ENCODE measurements around the gene CADM2.
"Not testable (repeated sequence)": the region's sequence is repeated elsewhere in the genome, so short reads cannot be mapped to it uniquely, and the experiment has no call there.

Gene CADM2

GRCh38 chr3:85939074-85939482, 980.3 kb downstream of the CADM2 start:
- H3K4me1 Mint-ChIP-seq (ENCODE audit: low read depth) = no peaks in the 10 kb centered on the region
- no peak overlapping the region for H3K27ac Mint-ChIP-seq
- H3K4me3 Mint-ChIP-seq = no peak overlapping the region
- H3K9me3 Mint-ChIP-seq = peaks cover 14% of the 10 kb centered on the region
- H3K27me3 Mint-ChIP-seq (ENCODE audit: low read depth) = no peaks in the 10 kb centered on the region
- no peak for DNase-seq (ENCODE audit: low spot score)
- H3K36me3 Mint-ChIP-seq (ENCODE audit: low read depth) = no peaks in the 10 kb centered on the region

GRCh38 chr3:85950435-85950834, 991.6 kb downstream of the CADM2 start:
- H3K36me3 Mint-ChIP-seq (ENCODE audit: low read depth) = no peaks in the 10 kb centered on the region
- H3K27me3 Mint-ChIP-seq (ENCODE audit: low read depth) = no peaks in the 10 kb centered on the region
- H3K4me1 Mint-ChIP-seq (ENCODE audit: low read depth) = no peaks in the 10 kb centered on the region
- H3K27ac Mint-ChIP-seq = no peak overlapping the region
- no peak overlapping the region for H3K4me3 Mint-ChIP-seq
- no peak for DNase-seq (ENCODE audit: low spot score)
- H3K9me3 Mint-ChIP-seq = peaks cover 15% of the 10 kb centered on the region

- peaks cover 25% of the 10 kb centered on the region for H3K9me3 Mint-ChIP-seq
- no peaks in the 10 kb centered on the region for H3K27me3 Mint-ChIP-seq (ENCODE audit: low read depth)
- no peak overlapping the region for H3K4me3 Mint-ChIP-seq
- no peaks in the 10 kb centered on the region for H3K36me3 Mint-ChIP-seq (ENCODE audit: low read depth)
- no peaks in the 10 kb centered on the region for H3K4me1 Mint-ChIP-seq (ENCODE audit: low read depth)
- no peak overlapping the region for H3K27ac Mint-ChIP-seq
- no peak for DNase-seq (ENCODE audit: low spot score)
Measured at GRCh38 chr3:85960793-85961192, 1002.0 kb downstream of the CADM2 start.

- no peak for DNase-seq (ENCODE audit: low spot score)
- no peaks in the 10 kb centered on the region for H3K9me3 Mint-ChIP-seq
- no peaks in the 10 kb centered on the region for H3K36me3 Mint-ChIP-seq (ENCODE audit: low read depth)
- no peak overlapping the region for H3K4me3 Mint-ChIP-seq
- H3K4me1 Mint-ChIP-seq (ENCODE audit: low read depth) = no peaks in the 10 kb centered on the region
- no peak overlapping the region for H3K27ac Mint-ChIP-seq
- H3K27me3 Mint-ChIP-seq (ENCODE audit: low read depth) = no peaks in the 10 kb centered on the region
Measured at GRCh38 chr3:85977615-85978338, 1019.0 kb downstream of the CADM2 start.

GRCh38 chr3:85979034-85979433, 1020.2 kb downstream of the CADM2 start:
- Mint-ChIP-seq H3K36me3 (ENCODE audit: low read depth) (no peaks in the 10 kb centered on the region), H3K4me3 (no peak overlapping the region), H3K27ac (no peak overlapping the region), H3K27me3 (ENCODE audit: low read depth) (no peaks in the 10 kb centered on the region), H3K9me3 (no peaks in the 10 kb centered on the region), H3K4me1 (ENCODE audit: low read depth) (no peaks in the 10 kb centered on the region)
- no peak for DNase-seq (ENCODE audit: low spot score)

- not testable (repeated sequence) for H3K36me3 Mint-ChIP-seq (ENCODE audit: low read depth); H3K27ac Mint-ChIP-seq; DNase-seq (ENCODE audit: low spot score); H3K4me3 Mint-ChIP-seq; H3K4me1 Mint-ChIP-seq (ENCODE audit: low read depth); H3K9me3 Mint-ChIP-seq; H3K27me3 Mint-ChIP-seq (ENCODE audit: low read depth)
Measured at GRCh38 chr3:85989581-85989980, 1030.8 kb downstream of the CADM2 start.

GRCh38 chr3:86029590-86029989, 1070.8 kb downstream of the CADM2 start:
- peaks cover 4% of the 10 kb centered on the region for H3K9me3 Mint-ChIP-seq

GRCh38 chr3:86037916-86038315, 1079.1 kb downstream of the CADM2 start:
- Mint-ChIP-seq H3K4me1 (ENCODE audit: low read depth) (no peaks in the 10 kb centered on the region), H3K9me3 (peaks cover 18% of the 10 kb centered on the region), H3K4me3 (no peak overlapping the region), H3K27ac (no peak overlapping the region), H3K27me3 (ENCODE audit: low read depth) (no peaks in the 10 kb centered on the region), H3K36me3 (ENCODE audit: low read depth) (no peaks in the 10 kb centered on the region)
- DNase-seq (ENCODE audit: low spot score) = no peak

More at GRCh38 chr3:86029590-86029989, 1070.8 kb downstream of the CADM2 start:
- no peak for DNase-seq (ENCODE audit: low spot score)
- Mint-ChIP-seq H3K4me1 (ENCODE audit: low read depth) (no peaks in the 10 kb centered on the region), H3K4me3 (no peak overlapping the region), H3K27me3 (ENCODE audit: low read depth) (no peaks in the 10 kb centered on the region), H3K36me3 (ENCODE audit: low read depth) (no peaks in the 10 kb centered on the region), H3K27ac (no peak overlapping the region)

GRCh38 chr3:86046436-86047136, 1087.8 kb downstream of the CADM2 start:
- H3K36me3 Mint-ChIP-seq (ENCODE audit: low read depth) = no peaks in the 10 kb centered on the region
- peaks cover 30% of the 10 kb centered on the region for H3K9me3 Mint-ChIP-seq
- no peak overlapping the region for H3K4me3 Mint-ChIP-seq

GRCh38 chr3:86047161-86047560, 1088.4 kb downstream of the CADM2 start:
- H3K4me3 Mint-ChIP-seq = no peak overlapping the region
- DNase-seq (ENCODE audit: low spot score) = no peak
- no peak overlapping the region for H3K27ac Mint-ChIP-seq
- H3K9me3 Mint-ChIP-seq = peaks cover 32% of the 10 kb centered on the region
- no peaks in the 10 kb centered on the region for H3K4me1 Mint-ChIP-seq (ENCODE audit: low read depth)
- H3K36me3 Mint-ChIP-seq (ENCODE audit: low read depth) = no peaks in the 10 kb centered on the region
- no peaks in the 10 kb centered on the region for H3K27me3 Mint-ChIP-seq (ENCODE audit: low read depth)

More at GRCh38 chr3:86046436-86047136, 1087.8 kb downstream of the CADM2 start:
- DNase-seq (ENCODE audit: low spot score) = no peak
- Mint-ChIP-seq H3K27me3 (ENCODE audit: low read depth) (no peaks in the 10 kb centered on the region), H3K27ac (no peak overlapping the region), H3K4me1 (ENCODE audit: low read depth) (no peaks in the 10 kb centered on the region)

GRCh38 chr3:86051058-86051457, 1092.3 kb downstream of the CADM2 start:
- no peaks in the 10 kb centered on the region for H3K36me3 Mint-ChIP-seq (ENCODE audit: low read depth)
- no peak overlapping the region for H3K27ac Mint-ChIP-seq

GRCh38 chr3:86056032-86056431, 1097.2 kb downstream of the CADM2 start:
- Mint-ChIP-seq H3K27ac (no peak overlapping the region), H3K36me3 (ENCODE audit: low read depth) (no peaks in the 10 kb centered on the region), H3K27me3 (ENCODE audit: low read depth) (no peaks in the 10 kb centered on the region), H3K9me3 (peaks cover 11% of the 10 kb centered on the region), H3K4me1 (ENCODE audit: low read depth) (no peaks in the 10 kb centered on the region), H3K4me3 (no peak overlapping the region)
- DNase-seq (ENCODE audit: low spot score) = no peak

More at GRCh38 chr3:86051058-86051457, 1092.3 kb downstream of the CADM2 start:
- H3K27me3 Mint-ChIP-seq (ENCODE audit: low read depth) = no peaks in the 10 kb centered on the region
- DNase-seq (ENCODE audit: low spot score) = no peak
- peaks cover 23% of the 10 kb centered on the region for H3K9me3 Mint-ChIP-seq
- H3K4me3 Mint-ChIP-seq = no peak overlapping the region
- no peaks in the 10 kb centered on the region for H3K4me1 Mint-ChIP-seq (ENCODE audit: low read depth)

- no peak overlapping the region for H3K4me3 Mint-ChIP-seq
- H3K27ac Mint-ChIP-seq = no peak overlapping the region
- peaks cover 4% of the 10 kb centered on the region for H3K9me3 Mint-ChIP-seq
- H3K36me3 Mint-ChIP-seq (ENCODE audit: low read depth) = no peaks in the 10 kb centered on the region
- no peak for DNase-seq (ENCODE audit: low spot score)
- no peaks in the 10 kb centered on the region for H3K4me1 Mint-ChIP-seq (ENCODE audit: low read depth)
- H3K27me3 Mint-ChIP-seq (ENCODE audit: low read depth) = no peaks in the 10 kb centered on the region
Measured at GRCh38 chr3:86056962-86057361, 1098.2 kb downstream of the CADM2 start.

- H3K27ac Mint-ChIP-seq = no peak overlapping the region
- no peaks in the 10 kb centered on the region for H3K27me3 Mint-ChIP-seq (ENCODE audit: low read depth)
- no peak overlapping the region for H3K4me3 Mint-ChIP-seq
- DNase-seq (ENCODE audit: low spot score) = no peak
- H3K9me3 Mint-ChIP-seq = peaks cover 6% of the 10 kb centered on the region
- no peaks in the 10 kb centered on the region for H3K36me3 Mint-ChIP-seq (ENCODE audit: low read depth)
- H3K4me1 Mint-ChIP-seq (ENCODE audit: low read depth) = no peaks in the 10 kb centered on the region
Measured at GRCh38 chr3:86073799-86074198, 1115.0 kb downstream of the CADM2 start.

Measured in T-helper 2 cell treated with Interferon-gamma antibody and Interleukin-4, amounts not matched to agents 5 μg/mL and 100 μg/mL, for 36 hours (primary cell).